GM19455 (cell line): ENCODE results near the gene SH3TC1.

Source experiments
- ATAC-seq: cut with Tn5 transposase; IDR thresholded peaks from one replicate; pipeline ENCODE4 v1.9.1; 2021; ENCODE audit not compliant: unreplicated experiment

SH3TC1 gene

GRCh38 chr4:8198206-8198905, 734 bp upstream of the SH3TC1 start:
- no peak for ATAC-seq

GRCh38 chr4:8199594-8200301, 658 bp downstream of the SH3TC1 start:
- ATAC-seq = no peak

DNA sequence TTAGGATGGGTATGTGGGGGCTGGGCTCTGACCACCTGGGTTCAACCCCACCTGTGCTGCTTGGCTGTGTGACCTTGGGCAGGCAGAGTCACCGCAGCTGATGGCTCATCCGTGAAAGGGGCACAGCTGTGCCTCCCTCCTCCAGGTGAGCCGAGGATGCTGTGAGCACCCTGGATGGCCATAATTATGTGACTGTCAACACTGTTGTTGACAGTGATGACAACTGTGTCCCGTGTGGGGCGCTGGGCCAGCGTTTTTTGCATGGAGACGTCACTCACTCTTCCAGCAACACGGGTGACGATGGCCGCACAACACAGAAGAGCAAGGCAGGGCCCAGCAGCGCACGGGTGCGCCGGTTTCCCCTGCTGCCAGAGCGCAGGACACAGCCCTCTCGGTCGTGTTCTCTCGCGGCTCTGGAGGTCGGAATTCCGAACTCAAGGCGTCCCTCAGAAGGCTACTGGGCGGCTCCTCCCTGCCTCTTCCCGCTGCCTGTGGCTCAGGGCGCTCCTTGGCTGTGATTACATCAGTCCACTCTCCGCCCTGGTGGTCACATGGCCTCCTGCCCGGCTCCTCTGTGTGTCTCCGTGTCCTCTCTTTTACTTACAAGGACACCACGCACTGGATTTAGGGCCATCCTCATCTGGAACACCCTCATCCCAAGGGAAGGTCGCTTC, 1.3 kb downstream of the SH3TC1 start:
- ATAC-seq = no peak

DNA sequence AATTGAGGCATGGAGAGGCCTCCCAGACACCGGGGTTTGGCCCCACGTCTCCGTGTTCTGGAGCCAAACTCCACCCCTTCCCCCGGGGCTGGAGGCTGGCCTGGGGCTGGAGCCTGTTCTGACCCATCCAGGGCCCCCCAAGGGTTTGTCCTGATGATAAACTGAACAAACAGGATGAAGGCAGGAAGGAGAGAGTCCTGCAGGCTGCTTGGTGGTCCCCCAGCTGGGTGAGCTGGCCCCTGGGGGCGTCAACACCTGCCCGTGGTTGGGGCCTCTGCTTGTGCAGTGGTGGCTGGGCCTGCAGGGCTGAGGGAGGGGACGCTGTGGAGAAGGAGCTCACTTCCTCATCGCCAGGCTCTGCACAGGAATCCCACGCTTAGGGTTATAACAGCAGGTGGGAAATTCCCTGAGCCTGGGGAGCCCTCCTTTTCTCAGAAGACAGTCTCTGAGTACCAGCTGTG, 2.3 kb downstream of the SH3TC1 start:
- ATAC-seq = no peak

- ATAC-seq = no peak
Observed at GRCh38 chr4:8202108-8203051, 3.3 kb downstream of the SH3TC1 start.

DNA sequence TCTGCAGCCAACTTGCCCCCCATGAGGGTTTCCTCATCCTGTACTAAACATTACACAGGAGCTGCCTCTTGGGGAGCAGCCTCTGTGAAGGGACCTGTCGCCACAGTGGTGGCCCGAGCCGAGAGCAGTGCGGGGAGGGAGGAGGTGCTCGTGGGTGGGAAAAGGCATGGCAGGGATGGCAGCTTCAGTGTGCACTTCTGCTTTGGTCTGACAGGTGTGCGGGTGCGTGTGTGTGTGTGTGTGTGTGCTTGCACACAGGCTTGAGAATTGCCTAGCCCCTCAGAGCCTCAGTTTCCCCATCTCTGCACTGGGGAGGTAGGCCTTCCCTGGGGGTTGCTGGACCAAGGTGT, 3.9 kb downstream of the SH3TC1 start:
- ATAC-seq = no peak

GRCh38 chr4:8203817-8204216, 4.7 kb downstream of the SH3TC1 start:
- ATAC-seq = no peak

- ATAC-seq = no peak
Observed at GRCh38 chr4:8204576-8205227, 5.6 kb downstream of the SH3TC1 start.

GRCh38 chr4:8205241-8205707, 6.2 kb downstream of the SH3TC1 start:
- ATAC-seq = no peak

DNA sequence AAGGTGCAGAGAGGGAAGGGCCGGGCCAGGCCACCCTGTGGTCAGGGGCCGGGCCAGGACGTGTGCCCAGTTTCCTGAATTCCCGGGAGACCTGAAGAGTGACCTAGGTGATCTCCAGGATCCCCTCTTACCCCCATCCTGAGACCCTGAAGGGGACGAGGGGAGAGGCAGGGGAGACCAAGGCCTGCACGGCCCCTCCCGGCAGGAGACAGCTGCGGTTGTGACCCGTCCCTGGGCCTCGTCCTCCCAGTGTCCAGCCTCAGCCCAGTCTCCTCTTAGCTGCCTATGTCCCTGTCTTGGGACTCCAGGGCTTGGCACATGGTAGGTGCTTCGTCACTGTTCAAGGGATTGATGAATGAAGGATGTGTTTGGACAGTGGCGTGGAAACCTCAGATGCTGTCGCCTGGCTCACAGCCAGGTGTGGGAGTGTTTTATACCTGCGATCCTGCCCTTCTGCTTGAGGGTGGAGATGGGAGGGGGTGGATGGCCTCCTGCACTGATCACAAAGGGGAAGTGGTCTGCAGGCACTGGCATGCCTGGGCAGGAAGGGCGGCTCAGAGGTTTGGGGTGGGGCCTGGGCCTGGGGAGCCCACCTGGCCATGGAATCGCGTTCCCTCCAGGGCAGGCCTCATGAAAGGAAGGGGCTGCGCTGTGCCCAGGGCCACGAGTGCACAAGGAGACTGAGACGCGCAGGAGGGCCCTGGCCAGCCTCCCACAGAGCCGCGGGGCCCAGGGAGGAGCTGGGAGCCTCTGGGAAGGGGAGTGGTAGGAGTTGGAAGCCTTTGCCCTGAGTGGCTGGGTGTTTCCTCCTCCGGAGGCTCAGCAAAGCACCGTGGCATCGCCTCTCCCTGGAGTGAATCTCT, 6.9 kb downstream of the SH3TC1 start:
- no peak for ATAC-seq

- ATAC-seq = no peak
Observed at GRCh38 chr4:8207314-8207713, 8.2 kb downstream of the SH3TC1 start.

DNA sequence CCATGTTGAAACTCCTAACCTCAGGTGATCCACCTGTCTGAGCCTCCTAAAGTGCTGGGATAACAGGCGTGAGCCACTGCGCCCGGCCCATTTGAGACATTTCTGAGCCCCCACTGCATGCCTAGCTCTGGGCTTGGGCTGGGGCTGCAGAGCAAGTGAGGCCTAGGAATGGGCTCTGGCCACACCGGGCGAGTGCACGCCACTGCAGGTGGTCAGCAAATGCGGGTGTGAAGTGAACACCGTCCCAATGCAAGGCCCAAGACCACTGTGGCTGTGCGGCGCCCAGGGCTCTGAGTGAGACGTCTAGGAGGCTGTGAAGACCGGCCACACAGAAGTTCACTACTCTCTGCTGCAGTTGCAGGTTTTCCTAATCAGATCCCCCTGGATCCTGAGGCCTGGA, 9.5 kb downstream of the SH3TC1 start:
- ATAC-seq = no peak

DNA sequence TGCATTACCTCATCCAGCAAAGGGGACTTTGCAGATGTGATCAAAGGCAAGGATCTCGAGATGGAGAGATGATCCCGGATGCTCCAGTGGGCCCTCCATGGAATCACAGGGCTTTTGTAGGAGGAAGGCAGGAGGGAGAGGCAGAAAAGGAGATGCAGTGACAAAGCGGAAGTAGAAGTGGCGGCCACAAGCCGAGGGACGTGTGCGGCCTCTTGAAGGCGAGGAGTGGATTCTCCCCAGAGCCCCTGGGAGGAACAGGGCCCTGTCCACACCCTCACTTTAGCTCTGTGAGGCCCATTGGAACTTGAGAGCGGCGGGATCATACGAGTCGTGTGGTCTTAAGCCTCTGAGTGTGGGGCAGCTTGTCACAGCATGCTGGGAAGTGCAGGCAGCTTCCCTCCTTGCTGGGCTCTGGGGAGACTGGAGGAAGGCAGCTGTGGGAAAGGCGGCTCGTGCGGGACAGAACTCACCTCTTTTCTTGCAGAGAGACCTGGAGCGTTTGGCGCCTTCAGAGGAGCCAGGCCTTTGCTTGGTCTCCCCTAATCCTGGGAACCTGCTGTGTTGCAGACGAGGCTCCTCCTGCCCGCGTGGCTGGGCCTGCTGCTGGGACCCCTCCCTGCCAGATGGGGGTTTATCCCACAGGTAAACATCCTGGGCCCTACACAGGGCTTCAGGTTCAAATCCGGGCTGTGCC, 10.2 kb downstream of the SH3TC1 start:
- no peak for ATAC-seq

DNA sequence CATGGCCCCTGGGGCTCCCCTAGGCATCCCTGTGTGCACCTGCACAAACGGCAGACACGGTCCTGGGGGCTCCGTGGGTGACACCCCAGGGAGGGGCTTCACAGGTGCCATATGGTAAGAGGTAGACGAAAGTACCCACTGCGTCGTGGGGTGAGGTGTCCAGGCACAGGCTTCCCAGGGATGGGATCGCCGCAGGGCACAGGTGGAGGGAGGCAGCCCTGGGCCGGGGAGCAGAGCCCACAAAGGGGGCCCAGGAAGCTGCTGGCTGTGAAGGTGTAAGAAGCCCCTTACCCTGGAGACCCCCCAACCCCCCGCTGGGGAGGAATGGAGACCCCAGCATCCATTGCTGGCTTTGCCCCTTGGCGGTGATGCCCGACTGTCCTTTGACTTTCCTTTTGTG, 10.9 kb downstream of the SH3TC1 start:
- ATAC-seq = no peak

DNA sequence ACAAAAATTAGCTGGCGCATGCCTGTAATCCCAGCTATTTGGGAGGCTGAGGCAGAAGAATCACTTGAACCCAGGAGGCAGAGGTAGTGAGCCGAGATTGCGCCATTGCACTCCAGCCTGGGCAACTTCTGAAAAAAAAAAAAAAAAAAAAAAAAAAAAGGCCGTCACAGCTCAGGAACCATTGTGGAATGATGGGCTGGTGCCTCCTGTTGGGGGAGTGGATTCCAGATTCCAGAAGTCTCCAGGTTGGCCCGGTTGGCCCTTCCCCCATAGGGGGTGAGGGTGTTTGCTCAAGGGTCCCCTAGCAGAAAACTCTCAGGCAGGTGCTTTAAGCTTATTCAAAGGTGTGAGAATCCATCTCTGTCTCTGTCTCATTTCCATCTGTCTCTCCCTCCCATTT, 11.5 kb downstream of the SH3TC1 start:
- no peak for ATAC-seq

GRCh38 chr4:8211251-8211650, 12.2 kb downstream of the SH3TC1 start:
- ATAC-seq = no peak

DNA sequence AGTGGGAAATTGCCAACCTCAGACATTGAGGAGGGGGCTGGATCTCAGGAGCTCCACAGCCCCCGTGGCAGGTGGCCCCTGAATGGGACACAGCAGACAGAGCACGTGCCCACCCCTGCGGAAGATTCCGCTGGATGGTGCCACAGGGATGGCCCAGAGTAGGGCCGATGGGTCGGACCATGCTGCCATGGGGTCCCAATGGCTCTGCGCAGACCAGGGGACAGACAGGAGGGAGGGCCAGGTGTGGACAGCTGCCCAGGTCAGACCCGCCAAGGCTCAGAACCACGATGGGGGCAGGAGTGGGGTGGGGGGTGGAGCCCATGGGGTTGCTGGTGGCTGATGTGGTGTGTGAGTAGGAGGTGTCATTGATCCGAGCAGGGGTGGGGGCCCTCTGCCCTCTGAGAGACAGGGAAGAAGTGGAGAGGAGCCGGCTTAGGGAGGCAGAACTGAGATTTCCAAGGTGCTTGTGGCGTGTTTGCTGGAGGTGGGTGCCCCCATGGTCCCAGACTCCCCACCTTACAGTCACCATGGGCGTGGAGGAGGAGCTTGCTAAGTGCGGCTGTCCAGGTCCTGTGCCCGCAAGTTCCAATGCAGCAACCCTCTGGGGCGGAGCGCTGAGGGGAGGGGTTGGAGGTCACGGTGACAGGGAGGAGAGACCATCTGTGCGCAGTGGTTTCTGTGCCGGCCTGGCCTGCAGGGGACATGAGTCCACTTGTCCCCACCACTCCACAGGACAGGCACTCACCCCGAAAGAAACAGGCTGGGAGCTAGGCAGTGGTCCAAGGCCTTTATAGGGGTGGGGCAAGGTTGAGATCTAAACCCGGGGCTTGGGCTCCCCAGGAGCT, 12.9 kb downstream of the SH3TC1 start:
- no peak for ATAC-seq

DNA sequence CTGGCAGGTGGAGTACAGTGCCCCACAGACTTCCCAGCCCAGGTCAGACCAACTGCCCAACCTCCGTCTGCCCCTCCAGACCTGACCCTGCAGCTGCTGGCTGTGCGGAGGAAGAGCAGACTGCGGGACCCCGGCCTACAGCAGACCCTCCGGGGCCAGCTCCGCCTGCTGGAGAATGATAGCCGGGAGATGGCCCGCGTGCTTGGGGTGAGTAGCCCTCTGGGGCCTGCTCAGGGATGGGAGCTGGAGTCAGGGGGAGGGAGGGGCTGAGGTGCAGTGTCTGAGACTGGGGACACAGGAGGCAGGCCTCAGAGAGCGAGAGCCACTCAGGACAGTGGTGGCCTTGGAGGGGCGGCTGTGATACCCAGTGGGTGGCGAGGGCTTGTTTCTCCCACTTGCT, 13.5 kb downstream of the SH3TC1 start:
- ATAC-seq = no peak
